Brain microvascular endothelial cell (primary cell): ENCODE measurements around the gene MTNR1A.
"Not testable (repeated sequence)": the region's sequence is repeated elsewhere in the genome, so short reads cannot be mapped to it uniquely, and the experiment has no call there.

ENCODE experiments used
- DNase-seq: peaks from one replicate; pipeline ENCODE4 v3.0.0-alpha.2; 2020
- H3K27ac ChIP-seq: fragments of 250-450 bp; sonication (Bioruptor Pico); 2 replicates; pipeline ENCODE4 v1.5.1; 2020; ENCODE audit warnings: mild to moderate bottlenecking, moderate library complexity
- H3K27me3 ChIP-seq: fragments of 250-450 bp; sonication (Bioruptor Pico); replicated peaks from 2 replicates; pipeline ENCODE4 v1.5.1; 2020; ENCODE audit warnings: mild to moderate bottlenecking
- H3K36me3 ChIP-seq: fragments of 250-450 bp; sonication (Bioruptor Pico); replicated peaks from 2 replicates; pipeline ENCODE4 v1.5.1; 2020; ENCODE audit warnings: mild to moderate bottlenecking
- H3K4me3 ChIP-seq: 2 replicates; pipeline ENCODE4 v1.5.1; 2011; ENCODE audit warnings: low read depth, mild to moderate bottlenecking, control low read depth, low read length, moderate library complexity
- in situ Hi-C: cut with HindIII; loops from 2 replicates; pipeline ENCODE4 v1.10.0; 2017; ENCODE audit warnings: low sequenced_read_pairs, low pct_ligation_motif_present
- TF ChIP-seq, protein P1 (sequence below): IDR thresholded peaks from 2 replicates; pipeline ENCODE4 v1.5.1; 2011; ENCODE audit warnings: low read depth, mild to moderate bottlenecking, moderate library complexity, low read length, control low read depth, inconsistent platforms; ENCODE audit errors: missing control alignments

MTNR1A gene

DNA sequence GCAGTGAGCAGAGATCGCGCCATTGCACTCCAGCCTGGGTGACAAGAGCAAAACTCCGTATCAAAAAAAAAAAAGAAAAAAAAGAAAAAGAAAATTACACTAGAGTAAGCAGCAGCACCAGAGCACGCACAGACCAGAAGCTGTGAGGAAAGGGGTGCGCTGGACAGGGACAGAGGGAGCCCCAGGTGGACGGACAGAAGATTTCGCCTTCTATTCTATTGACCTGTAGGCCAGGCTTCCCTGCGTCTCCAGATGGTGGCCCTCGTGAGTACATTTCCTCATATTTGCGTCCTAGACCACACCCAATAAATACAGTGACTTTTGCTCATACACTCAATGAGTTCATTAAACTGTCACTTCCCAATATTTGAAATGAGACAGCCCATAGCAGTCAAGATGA lies 19.1 kb downstream of the MTNR1A start:
- Histone ChIP-seq H3K36me3 (no peaks in the 10 kb centered on the region), H3K27ac (no peak overlapping the region), H3K27me3 (no peaks in the 10 kb centered on the region), H3K4me3 (no peak overlapping the region)
- in situ Hi-C loops: no loop called here
- TF ChIP-seq, protein P1, sequence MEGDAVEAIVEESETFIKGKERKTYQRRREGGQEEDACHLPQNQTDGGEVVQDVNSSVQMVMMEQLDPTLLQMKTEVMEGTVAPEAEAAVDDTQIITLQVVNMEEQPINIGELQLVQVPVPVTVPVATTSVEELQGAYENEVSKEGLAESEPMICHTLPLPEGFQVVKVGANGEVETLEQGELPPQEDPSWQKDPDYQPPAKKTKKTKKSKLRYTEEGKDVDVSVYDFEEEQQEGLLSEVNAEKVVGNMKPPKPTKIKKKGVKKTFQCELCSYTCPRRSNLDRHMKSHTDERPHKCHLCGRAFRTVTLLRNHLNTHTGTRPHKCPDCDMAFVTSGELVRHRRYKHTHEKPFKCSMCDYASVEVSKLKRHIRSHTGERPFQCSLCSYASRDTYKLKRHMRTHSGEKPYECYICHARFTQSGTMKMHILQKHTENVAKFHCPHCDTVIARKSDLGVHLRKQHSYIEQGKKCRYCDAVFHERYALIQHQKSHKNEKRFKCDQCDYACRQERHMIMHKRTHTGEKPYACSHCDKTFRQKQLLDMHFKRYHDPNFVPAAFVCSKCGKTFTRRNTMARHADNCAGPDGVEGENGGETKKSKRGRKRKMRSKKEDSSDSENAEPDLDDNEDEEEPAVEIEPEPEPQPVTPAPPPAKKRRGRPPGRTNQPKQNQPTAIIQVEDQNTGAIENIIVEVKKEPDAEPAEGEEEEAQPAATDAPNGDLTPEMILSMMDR: no peak
- no peak for DNase-seq

DNA sequence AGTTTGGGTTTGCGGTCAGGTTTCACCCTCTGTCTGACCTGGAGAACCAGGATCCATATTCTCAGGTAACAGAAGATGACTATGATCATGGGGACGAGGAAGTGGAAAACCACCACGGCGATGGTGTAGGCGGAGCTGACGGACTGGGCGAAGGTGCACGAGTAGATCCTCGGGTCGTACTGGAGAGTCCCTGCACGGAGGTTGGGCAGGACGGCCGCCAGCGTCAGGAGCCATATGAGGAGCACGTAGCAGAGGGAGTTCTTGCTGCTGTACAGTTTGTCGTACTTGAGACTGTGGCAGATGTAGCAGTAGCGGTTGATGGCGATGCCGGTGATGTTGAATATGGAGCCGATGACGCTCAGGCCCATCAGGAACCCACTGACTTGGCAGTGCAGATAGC lies 21.3 kb downstream of the MTNR1A start:
- TF ChIP-seq, protein P1: no peak
- in situ Hi-C loops: no loop called here
- no peak for DNase-seq
- Histone ChIP-seq H3K36me3 (no peaks in the 10 kb centered on the region), H3K4me3 (no peak overlapping the region), H3K27ac (no peak overlapping the region), H3K27me3 (no peaks in the 10 kb centered on the region)

DNA sequence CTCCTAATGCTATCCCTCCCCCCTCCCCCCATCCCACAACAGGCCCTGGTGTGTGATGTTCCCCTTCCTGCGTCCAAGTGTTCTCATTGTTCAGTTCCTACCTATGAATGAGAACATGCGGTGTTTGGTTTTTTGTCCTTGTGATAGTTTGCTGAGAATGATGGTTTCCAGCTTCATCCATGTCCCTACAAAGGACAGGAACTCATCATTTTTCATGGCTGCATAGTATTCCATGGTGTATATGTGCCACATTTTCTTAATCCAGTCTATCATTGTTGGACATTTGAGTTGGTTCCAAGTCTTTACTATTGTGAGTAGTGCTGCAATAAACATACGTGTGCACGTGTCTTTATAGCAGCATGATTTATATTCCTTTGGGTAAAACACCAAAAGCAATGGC lies 31.4 kb downstream of the MTNR1A start:
- H3K27ac ChIP-seq, H3K4me3 ChIP-seq, in situ Hi-C loops, DNase-seq, H3K36me3 ChIP-seq, H3K27me3 ChIP-seq: not testable (repeated sequence)

DNA sequence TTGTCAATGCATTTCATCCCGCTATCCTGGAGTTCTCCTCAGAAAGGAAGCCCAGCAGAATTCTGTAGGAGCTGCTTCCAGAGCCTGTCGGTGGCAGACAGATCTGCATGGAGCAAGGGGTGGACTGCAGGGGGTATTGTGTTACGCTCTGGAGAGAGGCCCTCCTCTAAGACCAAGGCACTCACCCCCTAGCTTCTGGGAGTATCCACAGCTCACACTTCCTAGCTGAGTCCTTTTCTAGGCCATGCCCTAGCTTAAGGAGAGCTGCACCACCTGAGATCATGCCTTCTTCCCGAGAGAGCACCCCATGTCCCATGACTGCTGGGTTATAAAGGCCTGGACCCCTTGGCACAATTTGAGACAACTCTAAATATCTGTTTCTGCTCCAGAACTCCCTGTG lies 39.1 kb downstream of the MTNR1A start:
- H3K27me3 ChIP-seq: no peaks in the 10 kb centered on the region
- H3K4me3 ChIP-seq: no peak overlapping the region
- no peak for DNase-seq
- no peaks in the 10 kb centered on the region for H3K36me3 ChIP-seq
- H3K27ac ChIP-seq: no peak overlapping the region
- TF ChIP-seq, protein P1: no peak
- in situ Hi-C loops: no loop called here

DNA sequence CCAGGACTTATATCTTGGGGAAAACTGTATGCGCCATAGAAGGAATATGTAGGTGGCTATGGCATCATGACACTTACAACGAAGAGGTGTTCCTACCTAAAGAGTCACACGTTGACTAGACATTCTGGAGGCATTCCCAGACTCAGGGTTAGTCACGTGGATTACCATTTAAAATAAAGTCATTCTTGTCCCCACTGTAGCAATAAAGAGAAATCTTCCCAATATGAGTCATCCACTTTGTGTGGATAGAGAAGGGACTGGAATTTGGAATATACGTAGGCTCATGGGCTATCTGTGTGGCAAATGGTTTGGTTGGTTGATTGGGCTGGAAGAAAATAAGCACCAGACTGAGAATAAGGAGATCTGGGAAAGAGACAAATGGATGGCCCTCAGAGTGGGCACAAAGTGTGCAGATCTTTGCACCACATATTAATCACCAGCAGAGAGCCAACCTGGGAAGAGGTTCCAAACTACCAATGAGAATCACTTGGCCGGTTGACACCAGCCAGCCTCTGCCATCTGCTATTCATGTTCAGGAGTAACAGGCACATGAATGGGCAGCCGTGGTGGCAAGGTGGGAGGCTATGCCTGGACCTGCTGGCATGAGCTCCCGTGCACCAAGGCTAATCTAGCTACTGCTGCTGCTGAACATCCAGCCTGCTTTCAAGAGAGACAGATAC lies 41.0 kb downstream of the MTNR1A start:
- Histone ChIP-seq H3K27me3 (no peaks in the 10 kb centered on the region), H3K36me3 (no peaks in the 10 kb centered on the region), H3K27ac (no peak overlapping the region), H3K4me3 (no peak overlapping the region)
- in situ Hi-C loops: no loop called here
- TF ChIP-seq, protein P1: no peak
- no peak for DNase-seq

DNA sequence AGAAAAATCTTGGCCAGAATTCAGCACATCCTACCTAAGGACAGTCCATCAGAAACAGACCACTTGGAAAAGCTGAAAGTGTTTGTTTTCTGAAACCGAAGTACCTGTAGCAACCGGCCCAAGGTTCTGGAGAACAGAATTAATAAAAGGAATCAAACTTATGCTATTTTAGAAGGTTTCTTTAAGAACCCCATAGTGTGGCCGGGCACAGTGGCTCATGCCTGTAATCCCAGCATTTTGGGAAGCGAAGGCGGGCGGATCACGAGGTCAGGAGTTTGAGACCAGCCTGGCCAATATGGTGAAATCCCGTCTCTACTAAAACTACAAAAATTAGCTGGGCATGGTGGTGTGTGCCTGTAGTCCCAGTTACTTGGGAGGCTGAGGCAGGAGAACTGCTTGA lies 50.6 kb downstream of the MTNR1A start:
- H3K4me3 ChIP-seq, DNase-seq, H3K27me3 ChIP-seq, H3K36me3 ChIP-seq, in situ Hi-C loops, H3K27ac ChIP-seq: not testable (repeated sequence)

DNA sequence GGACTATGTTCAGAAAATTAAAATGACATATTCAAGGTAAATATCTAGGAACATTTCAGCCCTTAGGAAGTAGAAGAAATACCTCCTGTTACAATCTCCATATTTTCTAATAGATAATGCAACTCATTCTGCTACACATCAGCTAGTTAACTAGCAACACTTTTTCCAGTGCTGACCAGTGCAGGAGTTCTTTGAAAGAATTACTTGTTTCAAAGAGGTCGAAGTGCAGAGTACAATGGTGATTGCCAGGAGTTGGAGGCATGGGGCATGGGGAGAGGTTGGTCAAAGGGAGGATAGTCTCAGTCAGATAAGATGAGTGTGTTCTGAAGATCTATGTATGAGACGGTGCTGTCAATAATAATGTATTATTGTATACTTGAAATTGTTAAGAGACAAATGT lies 53.1 kb downstream of the MTNR1A start:
- Histone ChIP-seq H3K27me3 (no peaks in the 10 kb centered on the region), H3K36me3 (no peaks in the 10 kb centered on the region), H3K27ac (no peak overlapping the region), H3K4me3 (no peak overlapping the region)
- TF ChIP-seq, protein P1: no peak
- DNase-seq: no peak
- in situ Hi-C loops: no loop called here
